ENCODE results near the gene GPR150. TPM values are rescaled to one million over a fixed set of nuclear protein-coding genes. Genes with fewer than 3 reads are reported as not detected.

Gene GPR150
- total RNA-seq, 1 experiment from 2014 or later: not detected

GRCh38 chr5:95649274-95649673 is 29.4 kb downstream of the GPR150 start:
- H3K9me2 ChIP-seq (replicated peaks; ENCODE audit: low read length): no peaks in the 10 kb centered on the region
- H3F3A ChIP-seq (ENCODE audit: low read length, unreplicated experiment): no peaks in the 10 kb centered on the region
- no peak overlapping the region for H3K27ac ChIP-seq (ENCODE audit: low read length)
- ChIA-PET POLR2A (ENCODE audit: unreplicated experiment) (no interaction called here), CTCF (no interaction called here)
- no peaks in the 10 kb centered on the region for H3K27me3 ChIP-seq (ENCODE audit: low read length)
- no peak overlapping the region for H3K4me3 ChIP-seq (ENCODE audit: low read length)
- peaks cover 12% of the 10 kb centered on the region for H3K4me1 ChIP-seq (ENCODE audit: insufficient read depth, low read length)
- H3K79me2 ChIP-seq (ENCODE audit: low read length): no peaks in the 10 kb centered on the region
- intact Hi-C loops (cut with micrococcal nuclease): no loop called here
- ATAC-seq (no peak), DNase-seq (no peak)
- no peak overlapping the region for H3K4me2 ChIP-seq (ENCODE audit: low read length)
- no peak overlapping the region for H3K9ac ChIP-seq (ENCODE audit: low read length)
- TF ChIP-seq EZH2phosphoT487 (IDR thresholded peaks at IDR 0.05; ENCODE audit: borderline replicate concordance, low read length) (no peak), CTCF (conservative IDR thresholded peaks at IDR 0.05; ENCODE audit: low read depth, low read length) (no peak), EZH2 (IDR thresholded peaks at IDR 0.05; ENCODE audit: low read length, unreplicated experiment) (no peak)
- H4K20me1 ChIP-seq (ENCODE audit: low read length): no peaks in the 10 kb centered on the region
- no TSS peak for BruUV-seq (replicated peaks)
- H2AFZ ChIP-seq (ENCODE audit: low read length): no peak overlapping the region
- no peaks in the 10 kb centered on the region for H3K9me3 ChIP-seq (ENCODE audit: low read length)
- H3K36me3 ChIP-seq (ENCODE audit: low read depth, low read length): no peaks in the 10 kb centered on the region

- CTCF ChIA-PET: no interaction called here
- POLR2A ChIA-PET (ENCODE audit: unreplicated experiment): no interaction called here
- Histone ChIP-seq H3K4me2 (ENCODE audit: low read length) (no peak overlapping the region), H3F3A (ENCODE audit: low read length, unreplicated experiment) (no peaks in the 10 kb centered on the region), H3K27ac (ENCODE audit: low read length) (no peak overlapping the region), H3K9me3 (ENCODE audit: low read length) (no peaks in the 10 kb centered on the region), H3K9ac (ENCODE audit: low read length) (no peak overlapping the region), H3K4me3 (ENCODE audit: low read length) (no peak overlapping the region), H3K4me1 (ENCODE audit: insufficient read depth, low read length) (peaks cover 12% of the 10 kb centered on the region), H3K27me3 (ENCODE audit: low read length) (no peaks in the 10 kb centered on the region), H4K20me1 (ENCODE audit: low read length) (no peaks in the 10 kb centered on the region), H3K79me2 (ENCODE audit: low read length) (no peaks in the 10 kb centered on the region), H2AFZ (ENCODE audit: low read length) (no peak overlapping the region), H3K36me3 (ENCODE audit: low read depth, low read length) (no peaks in the 10 kb centered on the region), H3K9me2 (replicated peaks; ENCODE audit: low read length) (no peaks in the 10 kb centered on the region)
- ATAC-seq (no peak), DNase-seq (no peak)
- intact Hi-C loops (cut with micrococcal nuclease): no loop called here
- no TSS peak for BruUV-seq (replicated peaks)
- TF ChIP-seq EZH2phosphoT487 (IDR thresholded peaks at IDR 0.05; ENCODE audit: borderline replicate concordance, low read length) (no peak), EZH2 (IDR thresholded peaks at IDR 0.05; ENCODE audit: low read length, unreplicated experiment) (no peak), CTCF (conservative IDR thresholded peaks at IDR 0.05; ENCODE audit: low read depth, low read length) (no peak)
Measured at GRCh38 chr5:95649842-95650620, 30.1 kb downstream of the GPR150 start.

GRCh38 chr5:95652849-95653248 is 33.0 kb downstream of the GPR150 start:
- intact Hi-C loops (cut with micrococcal nuclease): no loop called here
- ATAC-seq (no peak), DNase-seq (no peak)
- no peak overlapping the region for H3K4me3 ChIP-seq (ENCODE audit: low read length)
- no peak overlapping the region for H3K9ac ChIP-seq (ENCODE audit: low read length)
- no peaks in the 10 kb centered on the region for H3K79me2 ChIP-seq (ENCODE audit: low read length)
- TF ChIP-seq EZH2 (IDR thresholded peaks at IDR 0.05; ENCODE audit: low read length, unreplicated experiment) (no peak), CTCF (conservative IDR thresholded peaks at IDR 0.05; ENCODE audit: low read depth, low read length) (no peak), EZH2phosphoT487 (IDR thresholded peaks at IDR 0.05; ENCODE audit: borderline replicate concordance, low read length) (no peak)
- no peaks in the 10 kb centered on the region for H4K20me1 ChIP-seq (ENCODE audit: low read length)
- peaks cover 2% of the 10 kb centered on the region; the same call in 1 of the 2 replicates for H3K4me1 ChIP-seq (ENCODE audit: insufficient read depth, low read length)
- no peak overlapping the region for H2AFZ ChIP-seq (ENCODE audit: low read length)
- POLR2A ChIA-PET (ENCODE audit: unreplicated experiment): no interaction called here
- no peaks in the 10 kb centered on the region for H3K36me3 ChIP-seq (ENCODE audit: low read depth, low read length)
- no peak overlapping the region for H3K4me2 ChIP-seq (ENCODE audit: low read length)
- no peaks in the 10 kb centered on the region for H3K9me3 ChIP-seq (ENCODE audit: low read length)
- CTCF ChIA-PET: no interaction called here
- no TSS peak for BruUV-seq (replicated peaks)
- no peak overlapping the region for H3K27ac ChIP-seq (ENCODE audit: low read length)
- no peaks in the 10 kb centered on the region for H3F3A ChIP-seq (ENCODE audit: low read length, unreplicated experiment)
- H3K27me3 ChIP-seq (ENCODE audit: low read length): no peaks in the 10 kb centered on the region
- H3K9me2 ChIP-seq (replicated peaks; ENCODE audit: low read length): no peaks in the 10 kb centered on the region
